GM12873 (cell line): ENCODE data around the gene CUBN.

ENCODE experiments used
- CTCF ChIP-seq: IDR thresholded peaks from 2 replicates; pipeline ENCODE4 v1.5.1; 2012; ENCODE audit warnings: low read depth, mild to moderate bottlenecking, moderate library complexity, low read length, control low read depth; ENCODE audit not compliant: insufficient read depth; ENCODE audit errors: missing control alignments

Gene CUBN

GRCh38 chr10:16788778-16789177 is 340.8 kb downstream of the CUBN start:
- no peak for TF ChIP-seq CTCF

- no peak for TF ChIP-seq CTCF
Observed at GRCh38 chr10:16788125-16788524, 341.5 kb downstream of the CUBN start.

GRCh38 chr10:16787361-16787791 is 342.2 kb downstream of the CUBN start:
- no peak for TF ChIP-seq CTCF

GRCh38 chr10:16780338-16780880 is 349.2 kb downstream of the CUBN start:
- no peak for TF ChIP-seq CTCF

GRCh38 chr10:16779384-16779915 is 350.2 kb downstream of the CUBN start:
- no peak for TF ChIP-seq CTCF

GRCh38 chr10:16777473-16778370 is 351.9 kb downstream of the CUBN start:
- peak; percentile 63 for TF ChIP-seq CTCF

GRCh38 chr10:16776896-16777295 is 352.7 kb downstream of the CUBN start:
- TF ChIP-seq CTCF: no peak
